HCT116 (cell line): ENCODE measurements around the gene ZNF791. TPM values are rescaled to one million over a fixed set of nuclear protein-coding genes. Genes with fewer than 3 reads are reported as not detected.

ENCODE experiments used
- ATF3 ChIP-seq: IDR thresholded peaks from 2 replicates; pipeline ENCODE4 v1.6.1; 2012
- CEBPB ChIP-seq: IDR thresholded peaks from 2 replicates; pipeline ENCODE4 v1.6.1; 2012; ENCODE audit warnings: low read depth
- CTCF ChIP-seq, 3 experiments: fragments of 200-600 bp in 1 of 3; sonication (generic) in 1 of 3; IDR thresholded peaks in 2 of 3; conservative IDR thresholded peaks in 1 of 3; 2 replicates each; pipeline ENCODE4 v1.5.1; 2012 to 2017; ENCODE audit warnings: low read depth in 2 of 3, low read length in 2 of 3, antibody characterized with exemption in 1 of 3, borderline replicate concordance in 1 of 3, control low read depth in 1 of 3, mild to moderate bottlenecking in 1 of 3, mixed read lengths in 1 of 3, mixed run types in 1 of 3, moderate library complexity in 1 of 3; ENCODE audit not compliant: insufficient read depth in 1 of 3
- POLR2AphosphoS5 ChIP-seq: IDR thresholded peaks from 2 replicates; pipeline ENCODE4 v1.6.1; 2011; ENCODE audit warnings: mild to moderate bottlenecking, low read depth, low read length, moderate library complexity
- RAD21 ChIP-seq: IDR thresholded peaks from 2 replicates; pipeline ENCODE4 v1.6.1; 2012; ENCODE audit warnings: low read depth, mild to moderate bottlenecking
- REST ChIP-seq: IDR thresholded peaks from 2 replicates; pipeline ENCODE4 v1.6.1; 2012; ENCODE audit warnings: low read depth
- ZFX ChIP-seq: fragments of 450-650 bp; IDR thresholded peaks from 2 replicates; pipeline ENCODE4 v1.6.1; 2017
- ZNF274 ChIP-seq: fragments of 200-500 bp; sonication (Bioruptor generic); IDR thresholded peaks from 2 replicates; pipeline ENCODE4 v1.6.1; 2014; ENCODE audit warnings: mild to moderate bottlenecking, low read depth, low read length, inconsistent platforms
- total RNA-seq: library from RNA; stranded (reverse); gene quantifications from one replicate; pipeline ENCODE4 v1.2.1, GENCODE V29; 2021; ENCODE audit not compliant: unreplicated experiment

Gene ZNF791
- total RNA-seq, 1 experiment from 2014 or later = 21.2 TPM

GRCh38 chr19:12660980-12661379 lies 50.3 kb downstream of the ZNF791 start (continued):
- TF ChIP-seq REST (no peak), ATF3 (no peak), ZNF274 (no peak), RAD21 (no peak), CTCF (IDR thresholded peaks at IDR 0.05 in 2 of 3, conservative IDR thresholded peaks at IDR 0.05 in 1 of 3; ENCODE audit: borderline replicate concordance in 1 of 3, insufficient read depth in 1 of 3, low read depth in 2 of 3, low read length in 2 of 3) (no peak), CEBPB (no peak), ZFX (no peak), POLR2AphosphoS5 (no peak)
